ES-I3 (cell line): ENCODE data around the gene JADE3.
A peak's percentile ranks its signal among the peaks of the same experiment; 100 is the strongest.

Experiments
- H3K36me3 ChIP-seq: 2 replicates; pipeline ENCODE4 v1.6.1; 2013; ENCODE audit warnings: mild to moderate bottlenecking, low read length, control low read depth, moderate library complexity; ENCODE audit not compliant: insufficient read depth
- H3K4me1 ChIP-seq: 2 replicates; pipeline ENCODE4 v1.6.1; 2013; ENCODE audit warnings: mild to moderate bottlenecking, control low read depth, low read length; ENCODE audit not compliant: insufficient read depth
- H3K9ac ChIP-seq: 2 replicates; pipeline ENCODE4 v1.6.1; 2013; ENCODE audit warnings: low read depth, mild to moderate bottlenecking, low read length, moderate library complexity
- H3K9me3 ChIP-seq: 2 replicates; pipeline ENCODE4 v1.6.1; 2013; ENCODE audit warnings: mild to moderate bottlenecking, low read length, moderate library complexity; ENCODE audit not compliant: control insufficient read depth, insufficient read depth

The JADE3 gene

GRCh38 chrX:46994096-46994495, 81.9 kb downstream of the JADE3 start:
- Histone ChIP-seq H3K9me3 (peaks cover 12% of the 10 kb centered on the region; the same call in 1 of the 2 replicates), H3K9ac (no peak overlapping the region), H3K36me3 (peaks cover 6% of the 10 kb centered on the region; the same call in 1 of the 2 replicates), H3K4me1 (peaks cover 6% of the 10 kb centered on the region; the same call in 1 of the 2 replicates)

- Histone ChIP-seq H3K9ac (no peak overlapping the region), H3K36me3 (no peaks in the 10 kb centered on the region), H3K4me1 (no peaks in the 10 kb centered on the region), H3K9me3 (no peaks in the 10 kb centered on the region)
Measured at GRCh38 chrX:47012131-47012530, 99.9 kb downstream of the JADE3 start.

DNA sequence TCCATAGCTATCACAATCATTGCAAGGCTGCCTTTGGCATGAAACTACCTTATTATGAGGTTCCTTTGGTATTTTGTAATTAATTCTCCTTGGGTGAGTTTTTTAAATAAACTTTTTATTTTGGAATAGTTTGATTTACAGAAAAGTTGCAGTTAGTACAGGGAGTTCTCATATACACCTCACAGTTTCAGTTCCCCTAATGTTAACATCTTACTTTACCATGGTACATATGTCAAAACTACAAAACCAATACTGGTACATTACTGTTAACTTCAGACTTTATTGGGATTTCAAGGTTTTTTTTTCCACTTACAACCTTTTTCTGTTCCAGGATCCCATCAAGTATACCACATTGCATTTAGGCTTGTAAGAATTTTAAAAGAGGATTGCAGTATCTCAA, 114.0 kb downstream of the JADE3 start:
- no peaks in the 10 kb centered on the region for H3K36me3 ChIP-seq
- H3K9ac ChIP-seq = no peak overlapping the region
- no peaks in the 10 kb centered on the region for H3K4me1 ChIP-seq
- H3K9me3 ChIP-seq = no peaks in the 10 kb centered on the region

- Histone ChIP-seq H3K9me3 (no peaks in the 10 kb centered on the region), H3K4me1 (no peaks in the 10 kb centered on the region), H3K9ac (no peak overlapping the region), H3K36me3 (no peaks in the 10 kb centered on the region; the same call in 1 of the 2 replicates)
Measured at GRCh38 chrX:47030339-47030738, 118.1 kb downstream of the JADE3 start.

DNA sequence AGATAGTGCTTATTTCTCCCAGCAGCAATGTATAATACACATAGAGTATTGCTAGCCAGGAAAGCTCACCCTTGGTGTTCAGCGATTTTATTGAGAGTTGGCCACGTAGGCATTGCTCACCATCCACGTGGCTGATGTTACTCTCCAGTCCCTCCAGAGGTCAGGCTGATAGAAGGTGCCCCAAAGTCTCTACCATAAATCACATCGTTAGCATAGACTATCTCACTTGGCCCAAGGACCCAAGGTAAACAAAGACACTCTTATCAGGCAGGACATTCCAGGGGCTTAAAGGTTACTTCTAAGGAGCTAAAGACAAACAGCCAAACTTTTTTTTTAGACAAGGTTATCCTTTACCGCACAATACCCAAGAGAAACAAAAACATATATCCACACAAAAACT, 135.8 kb downstream of the JADE3 start:
- no peaks in the 10 kb centered on the region for H3K9me3 ChIP-seq
- H3K9ac ChIP-seq = no peak overlapping the region
- peaks cover 5% of the 10 kb centered on the region; the same call in 1 of the 2 replicates for H3K4me1 ChIP-seq
- H3K36me3 ChIP-seq = no peaks in the 10 kb centered on the region

- no peaks in the 10 kb centered on the region for H3K4me1 ChIP-seq
- no peaks in the 10 kb centered on the region for H3K9me3 ChIP-seq
- H3K9ac ChIP-seq = no peak overlapping the region
- H3K36me3 ChIP-seq = no peaks in the 10 kb centered on the region
Measured at GRCh38 chrX:47059142-47059874, 147.1 kb downstream of the JADE3 start.

- Histone ChIP-seq H3K9ac (no peak overlapping the region), H3K9me3 (no peaks in the 10 kb centered on the region), H3K4me1 (no peaks in the 10 kb centered on the region), H3K36me3 (no peaks in the 10 kb centered on the region)
Measured at GRCh38 chrX:47060708-47061107, 148.5 kb downstream of the JADE3 start.

- Histone ChIP-seq H3K4me1 (no peaks in the 10 kb centered on the region), H3K9ac (no peak overlapping the region), H3K9me3 (no peaks in the 10 kb centered on the region), H3K36me3 (no peaks in the 10 kb centered on the region)
Measured at GRCh38 chrX:47061238-47061919, 149.2 kb downstream of the JADE3 start.

GRCh38 chrX:47063179-47063578, 151.0 kb downstream of the JADE3 start:
- no peaks in the 10 kb centered on the region for H3K9me3 ChIP-seq
- H3K36me3 ChIP-seq = no peaks in the 10 kb centered on the region
- H3K4me1 ChIP-seq = no peaks in the 10 kb centered on the region
- H3K9ac ChIP-seq = no peak overlapping the region

GRCh38 chrX:47068214-47068613, 156.0 kb downstream of the JADE3 start:
- H3K36me3 ChIP-seq = no peaks in the 10 kb centered on the region
- no peaks in the 10 kb centered on the region for H3K4me1 ChIP-seq
- no peaks in the 10 kb centered on the region for H3K9me3 ChIP-seq
- H3K9ac ChIP-seq = no peak overlapping the region

DNA sequence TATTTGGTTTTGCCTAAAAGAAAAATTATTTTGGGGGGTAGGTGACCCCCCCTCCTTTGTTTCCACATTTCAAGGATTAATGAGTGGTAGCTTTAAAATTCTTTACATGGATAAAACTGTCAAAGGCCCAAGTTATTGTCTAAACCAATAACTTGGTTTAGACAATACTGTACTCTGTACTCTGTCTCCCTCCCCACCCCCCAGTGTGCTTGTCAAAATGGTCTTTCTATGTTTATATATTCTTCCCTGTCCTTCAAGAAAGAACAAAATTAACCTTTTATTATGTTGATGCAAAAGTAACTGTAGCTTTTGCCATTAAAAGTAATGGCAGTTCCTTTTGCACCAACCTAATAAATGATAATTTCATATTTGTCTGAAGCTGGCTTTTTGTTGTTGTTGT, 156.5 kb downstream of the JADE3 start:
- Histone ChIP-seq H3K9me3 (no peaks in the 10 kb centered on the region), H3K4me1 (no peaks in the 10 kb centered on the region), H3K9ac (no peak overlapping the region), H3K36me3 (no peaks in the 10 kb centered on the region)

DNA sequence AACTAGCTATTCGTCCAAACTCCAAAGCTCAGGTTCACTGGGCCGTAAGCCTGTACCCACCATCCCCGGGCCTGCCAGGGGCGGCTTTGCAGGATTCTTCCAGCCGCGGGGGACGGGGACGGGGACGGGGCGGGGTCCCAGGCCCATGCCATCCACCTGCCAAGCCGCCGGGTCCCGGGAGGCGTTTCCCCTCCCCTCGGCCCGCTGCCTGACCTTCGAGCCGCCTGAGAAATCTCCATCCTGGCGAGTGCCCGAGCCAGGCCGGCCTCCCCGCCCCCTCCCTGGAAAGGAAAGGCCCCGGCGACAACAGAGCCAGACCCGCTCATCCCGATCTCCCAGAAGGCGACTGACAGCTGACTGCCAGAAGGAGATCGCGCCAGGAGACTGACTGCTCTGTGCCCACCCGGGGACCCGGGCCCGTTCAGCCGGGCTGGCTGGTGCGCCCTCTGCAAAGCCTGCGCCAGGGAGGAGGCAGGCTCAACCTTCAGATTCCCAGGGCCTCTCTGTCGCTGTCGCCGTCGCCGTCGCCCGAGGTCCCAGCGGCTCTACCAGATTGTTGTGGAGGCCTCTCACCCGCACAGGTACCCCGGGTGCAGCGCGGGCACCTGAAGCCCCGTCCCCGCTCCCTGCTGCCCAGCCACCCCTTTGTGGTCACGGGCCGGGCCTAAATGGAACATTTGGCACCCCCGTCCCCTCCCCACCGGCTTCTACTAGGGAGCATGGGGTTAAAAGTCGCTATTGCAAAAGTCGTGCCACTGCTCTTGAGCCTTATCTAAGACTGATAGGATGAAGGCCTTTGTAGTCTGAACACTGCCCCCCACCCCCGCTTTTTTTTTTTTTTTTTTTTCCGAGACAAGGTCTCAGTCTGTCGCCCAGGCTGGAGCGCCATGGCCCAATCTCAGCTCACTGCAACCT, 166.2 kb downstream of the JADE3 start, which contains the start of gene RGN:
TSS of gene RGN (plus strand) at position 315 of the 915 bp plus-strand sequence. CDS start 2,702 bp downstream, outside the sequence.
- H3K4me1 ChIP-seq = no peaks in the 10 kb centered on the region
- no peaks in the 10 kb centered on the region for H3K36me3 ChIP-seq
- peak within 1 kb of the TSS; percentile 54; the same call in 1 of the 2 replicates for H3K9ac ChIP-seq
- no peaks in the 10 kb centered on the region for H3K9me3 ChIP-seq

DNA sequence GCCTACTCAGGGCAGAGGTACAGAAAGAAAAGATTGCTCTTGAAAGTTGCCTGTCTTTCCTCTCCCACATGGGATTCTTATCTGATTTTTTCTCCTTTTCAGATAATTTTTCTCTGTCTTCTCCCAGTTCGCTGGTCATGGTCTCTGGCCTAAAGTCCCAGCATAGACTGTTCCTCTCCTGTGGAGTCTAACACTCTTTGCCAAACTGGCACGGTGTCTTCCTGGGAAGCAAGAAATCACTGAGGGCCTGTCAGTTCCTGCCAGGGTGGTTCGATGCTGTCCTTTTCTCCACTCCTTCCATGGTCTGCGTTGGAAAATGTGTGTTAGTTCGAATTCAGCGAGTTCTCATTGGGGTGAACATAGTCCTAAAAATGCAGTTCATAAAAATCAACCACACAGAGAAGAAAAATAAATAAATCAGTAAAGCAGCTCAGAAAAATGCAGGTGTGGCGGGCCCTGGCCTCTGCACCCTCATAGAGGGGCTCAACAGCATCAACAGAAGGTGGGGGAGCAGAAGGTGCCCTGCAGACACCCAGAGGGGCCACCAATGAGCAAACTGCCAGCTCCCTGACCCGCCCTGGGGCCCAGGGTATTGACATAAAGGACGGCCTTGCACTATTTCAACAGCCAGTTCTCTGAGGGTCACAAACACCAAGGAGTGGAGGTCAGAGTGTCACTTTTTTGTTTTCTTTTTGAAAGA, 168.1 kb downstream of the JADE3 start:
- Histone ChIP-seq H3K4me1 (no peaks in the 10 kb centered on the region), H3K36me3 (no peaks in the 10 kb centered on the region), H3K9me3 (no peaks in the 10 kb centered on the region), H3K9ac (no peak overlapping the region)

GRCh38 chrX:47080915-47081236, 168.7 kb downstream of the JADE3 start:
- Histone ChIP-seq H3K36me3 (no peaks in the 10 kb centered on the region), H3K9ac (no peak overlapping the region), H3K4me1 (no peaks in the 10 kb centered on the region), H3K9me3 (no peaks in the 10 kb centered on the region)
